ENCODE measurements around the gene MFSD2A. TPM values are rescaled to one million over a fixed set of nuclear protein-coding genes. Genes with fewer than 3 reads are reported as not detected.
"Not testable (repeated sequence)": the region's sequence is repeated elsewhere in the genome, so short reads cannot be mapped to it uniquely, and the experiment has no call there.

The MFSD2A gene
- total and polyA plus RNA-seq, 10 of the 15 experiments (the other 5 are each of a cell fraction or from before 2014, with no cell fraction given), result 0.84 to 30.1 (median 15.2) TPM

DNA sequence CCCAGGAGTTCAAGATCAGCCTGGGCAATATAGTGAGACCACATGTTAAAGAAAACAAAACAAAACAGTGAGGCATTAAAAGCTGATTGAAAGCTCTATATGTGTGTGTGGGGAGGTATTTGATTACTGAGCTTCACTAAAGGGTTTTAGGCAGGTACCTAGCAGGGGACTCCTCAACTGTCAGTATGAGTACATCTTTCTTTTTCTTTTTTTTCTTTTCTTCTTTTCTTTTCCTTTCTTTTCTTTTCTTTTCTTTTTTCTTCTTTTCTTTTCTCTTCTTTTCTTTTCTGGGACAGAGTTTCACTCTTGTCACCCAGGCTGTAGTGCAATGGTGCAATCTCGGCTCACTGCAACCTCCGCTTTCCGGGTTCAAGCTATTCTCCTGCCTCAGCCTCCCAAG, 44.7 kb upstream of the MFSD2A start (continued):
- TF ChIP-seq, protein P1, sequence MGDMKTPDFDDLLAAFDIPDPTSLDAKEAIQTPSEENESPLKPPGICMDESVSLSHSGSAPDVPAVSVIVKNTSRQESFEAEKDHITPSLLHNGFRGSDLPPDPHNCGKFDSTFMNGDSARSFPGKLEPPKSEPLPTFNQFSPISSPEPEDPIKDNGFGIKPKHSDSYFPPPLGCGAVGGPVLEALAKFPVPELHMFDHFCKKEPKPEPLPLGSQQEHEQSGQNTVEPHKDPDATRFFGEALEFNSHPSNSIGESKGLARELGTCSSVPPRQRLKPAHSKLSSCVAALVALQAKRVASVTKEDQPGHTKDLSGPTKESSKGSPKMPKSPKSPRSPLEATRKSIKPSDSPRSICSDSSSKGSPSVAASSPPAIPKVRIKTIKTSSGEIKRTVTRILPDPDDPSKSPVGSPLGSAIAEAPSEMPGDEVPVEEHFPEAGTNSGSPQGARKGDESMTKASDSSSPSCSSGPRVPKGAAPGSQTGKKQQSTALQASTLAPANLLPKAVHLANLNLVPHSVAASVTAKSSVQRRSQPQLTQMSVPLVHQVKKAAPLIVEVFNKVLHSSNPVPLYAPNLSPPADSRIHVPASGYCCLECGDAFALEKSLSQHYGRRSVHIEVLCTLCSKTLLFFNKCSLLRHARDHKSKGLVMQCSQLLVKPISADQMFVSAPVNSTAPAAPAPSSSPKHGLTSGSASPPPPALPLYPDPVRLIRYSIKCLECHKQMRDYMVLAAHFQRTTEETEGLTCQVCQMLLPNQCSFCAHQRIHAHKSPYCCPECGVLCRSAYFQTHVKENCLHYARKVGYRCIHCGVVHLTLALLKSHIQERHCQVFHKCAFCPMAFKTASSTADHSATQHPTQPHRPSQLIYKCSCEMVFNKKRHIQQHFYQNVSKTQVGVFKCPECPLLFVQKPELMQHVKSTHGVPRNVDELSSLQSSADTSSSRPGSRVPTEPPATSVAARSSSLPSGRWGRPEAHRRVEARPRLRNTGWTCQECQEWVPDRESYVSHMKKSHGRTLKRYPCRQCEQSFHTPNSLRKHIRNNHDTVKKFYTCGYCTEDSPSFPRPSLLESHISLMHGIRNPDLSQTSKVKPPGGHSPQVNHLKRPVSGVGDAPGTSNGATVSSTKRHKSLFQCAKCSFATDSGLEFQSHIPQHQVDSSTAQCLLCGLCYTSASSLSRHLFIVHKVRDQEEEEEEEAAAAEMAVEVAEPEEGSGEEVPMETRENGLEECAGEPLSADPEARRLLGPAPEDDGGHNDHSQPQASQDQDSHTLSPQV (IDR thresholded peaks at IDR 0.05), result no peak

DNA sequence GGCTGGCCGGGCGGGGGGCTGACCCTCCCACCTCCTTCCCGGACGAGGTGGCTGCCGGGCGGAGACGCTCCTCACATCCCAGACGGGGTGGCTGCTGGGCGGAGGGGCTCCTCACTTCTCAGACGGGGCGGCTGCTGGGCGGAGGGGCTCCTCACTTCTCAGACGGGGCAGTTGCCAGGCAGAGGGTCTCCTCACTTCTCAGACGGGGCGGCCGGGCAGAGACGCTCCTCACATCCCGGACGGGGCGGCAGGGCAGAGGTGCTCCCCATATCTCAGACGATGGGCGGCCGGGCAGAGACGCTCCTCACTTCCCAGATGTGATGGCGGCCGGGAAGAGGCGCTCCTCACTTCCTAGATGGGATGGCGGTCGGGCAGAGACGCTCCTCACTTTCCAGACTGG, 41.8 kb upstream of the MFSD2A start:
- POLR2A ChIA-PET, CTCF ChIA-PET: not testable (repeated sequence)

More for the DNA sequence above, 41.8 kb upstream of the MFSD2A start:
- FAIRE-seq; H3K4me1 ChIP-seq (ENCODE audit: control insufficient read depth, insufficient read depth, low read length); H3K27ac ChIP-seq (ENCODE audit: control insufficient read depth, insufficient read depth); H3K4me2 ChIP-seq (ENCODE audit: control insufficient read depth, insufficient read depth); ATAC-seq; H3K9me3 ChIP-seq (replicated peaks; ENCODE audit: control insufficient read depth, insufficient read depth, low read length); in situ Hi-C loops (cut with MboI); H3K4me3 ChIP-seq; H3K27me3 ChIP-seq (replicated peaks in 1 of 2; ENCODE audit: control insufficient read depth in 2 of 2, insufficient read depth in 2 of 2, low read length in 1 of 2); intact Hi-C loops (cut with micrococcal nuclease; ENCODE audit: unreplicated experiment); H3K36me3 ChIP-seq (ENCODE audit: control insufficient read depth in 2 of 2, insufficient read depth in 2 of 2, low read length in 1 of 2); H3K79me2 ChIP-seq (ENCODE audit: control insufficient read depth, insufficient read depth, low read length); SMC1A ChIA-PET (ENCODE audit: uncharacterized antibody, unreplicated experiment); BruUV-seq (replicated peaks); DNase-seq (ENCODE audit: low read depth, low spot score); RAD21 ChIA-PET (ENCODE audit: unreplicated experiment); H3K9ac ChIP-seq (ENCODE audit: control insufficient read depth, insufficient read depth, low read length); H2AFZ ChIP-seq (ENCODE audit: control insufficient read depth, low read depth, low read length); H4K20me1 ChIP-seq (ENCODE audit: control insufficient read depth, insufficient read depth): not testable (repeated sequence)
- 60% methylated on average over 1 of the region's 30 CpGs for WGBS (ENCODE audit: insufficient coverage, insufficient replicate concordance, low lambda C conversion rate, missing lambda C conversion rate)

Measured in GM12878 (cell line).